Heart left ventricle (tissue), 16 donors: Measurements from ENCODE around the gene NTM. TPM values are rescaled to one million over a fixed set of nuclear protein-coding genes. Genes with fewer than 3 reads are reported as not detected.

Experiments used
- ATAC-seq, 4 donors: fragments of 200-7000 bp; cut with Tn5 transposase; one replicate each; pipeline ENCODE4 v1.9.1; 2020 to 2022; ENCODE audit warnings: moderate library complexity in 4 of 4, mild to moderate bottlenecking in 3 of 4, moderate number of reproducible peaks in 1 of 4
- DNase-seq, 5 donors: peaks; one replicate each; pipeline ENCODE4 v3.0.0-alpha.2; 2020
- H3K27ac ChIP-seq, 12 donors: fragments of 200-600 bp; sonication (generic) in 4 of 12; one replicate each; pipeline versions ENCODE4 v1.5.0 to v1.8.0; 2016 to 2022; ENCODE audit warnings: mild to moderate bottlenecking in 2 of 12
- H3K27me3 ChIP-seq, 9 donors: fragments of 200-600 bp; sonication (generic) in 2 of 9; one replicate each; pipeline versions ENCODE4 v1.5.1 to v1.8.0; 2016 to 2022; ENCODE audit warnings: mild to moderate bottlenecking in 3 of 9
- H3K36me3 ChIP-seq, 9 donors: fragments of 200-600 bp; sonication (generic) in 2 of 9; one replicate each; pipeline versions ENCODE4 v1.5.0 to v1.8.0; 2018 to 2022; ENCODE audit warnings: mild to moderate bottlenecking in 2 of 9
- H3K4me1 ChIP-seq, 12 donors: fragments of 200-600 bp; sonication (generic) in 4 of 12; one replicate each; pipeline versions ENCODE4 v1.5.0 to v1.8.0; 2016 to 2022; ENCODE audit warnings: mild to moderate bottlenecking in 3 of 12
- H3K4me3 ChIP-seq, 12 donors: fragments of 200-600 bp; sonication (generic) in 4 of 12; one replicate each; pipeline versions ENCODE4 v1.5.0 to v1.8.0; 2017 to 2022; ENCODE audit warnings: mild to moderate bottlenecking in 9 of 12, moderate library complexity in 4 of 12
- H3K9me3 ChIP-seq, 12 donors: fragments of 200-600 bp; sonication (generic) in 4 of 12; one replicate each; pipeline versions ENCODE4 v1.5.0 to v1.8.0; 2016 to 2022; ENCODE audit warnings: mild to moderate bottlenecking in 1 of 12
- CTCF ChIP-seq, 12 donors: fragments of 200-600 bp; sonication (generic) in 4 of 12; IDR thresholded peaks; one replicate each; pipeline versions ENCODE4 v1.5.0 to v1.8.0; 2018 to 2022; ENCODE audit warnings: antibody characterized with exemption in 12 of 12, mild to moderate bottlenecking in 5 of 12
- POLR2A ChIP-seq, 2 donors: fragments of 450-650 bp; IDR thresholded peaks; one replicate each; pipeline ENCODE4 v1.6.1; 2017; ENCODE audit warnings: antibody characterized with exemption in 2 of 2, mild to moderate bottlenecking in 2 of 2, moderate library complexity in 2 of 2
- WGBS, 4 donors: extraction: QIAGEN DNeasy Blood & Tissue Kit in 2 of 4; methylation state at CpG; one replicate each; pipeline versions ENCODE4 v1.1.5 to v1.1.7; 2013 to 2018; 5-methylcytosine and 5-hydroxymethylcytosine counted together
- intact Hi-C, 10 donors: fragments of 100-400 bp; cut with DNase I; formaldehyde crosslinking; loops; one replicate each; pipeline versions ENCODE4 v1.11.1 to v1.14.2; 2022
- polyA plus RNA-seq, 2 donors: library from polyadenylated mRNA; stranded (reverse); fragments of 200-250 nt; gene quantifications; one replicate each; pipeline ENCODE4 v1.2.3, GENCODE V29; 2013
- total RNA-seq, 9 donors: library from RNA; depleted of rRNA in 2 of 9; stranded (reverse); fragments of >200 nt in 2 of 9; fragmentation: NEBNext Ultra II Directional in 3 of 9; extraction: Animal tissue kit (Norgen Biotek cat#: 25700) in 3 of 9; gene quantifications; one replicate each; pipeline versions ENCODE4 v1.1.0 to v1.2.4, GENCODE V29; 2016 to 2023
- donor health status: ischemic (EF 13 %, LVEDD 7.1; RV severe dilation, severe dysfunction).
- donor health status: healthy with polysubstance abuse.
- donor health status: DM: no; HTN: yes; CAD: no.
- donor health status: DM: no; HTN: no; CAD: no.
- donor health status: ischemic (EF 25% LVEDD 6.9; RV normal size, moderate dysfunction).
- donor health status: ischemic (EF 25% LVEDD 5.7; RV mildly dilated, moderate dysfunction).
- donor health status: healthy.
- donor health status: DM: yes; HTN: yes; CAD: no.
- donor health status: ischemic (EF 35%, LVEDD 5.7; RV mildly dilated, moderate dysfunction).
- donor health status: nonischemic (EF 11% LVEDD 7.7; RV severe dilation, severe dysfunction).
- donor health status: DM: yes; HTN: yes; CAD: no.
- donor health status: PGD.
- donor health status: ischemic (EF 29% LVEDD 5.4; RV normal size, mild dysfunction).
- donor health status: nonischemic (EF 23%, LVEDD 6.1; RV moderate dilation, normal function).

The NTM gene
- total and polyA plus RNA-seq, 11 donors, result 0.40 to 7.7 (median 1.5) TPM

GRCh38 chr11:132077416-132077815, 707.0 kb downstream of the NTM start:
- Histone ChIP-seq H3K4me3 (no peak overlapping the region), H3K4me1 (peaks cover 0 to 13% (median 0%) of the 10 kb centered on the region in 12 donors), H3K27me3 (no peaks in the 10 kb centered on the region), H3K9me3 (peaks cover 0 to 4% (median 0%) of the 10 kb centered on the region in 12 donors), H3K27ac (no peak overlapping the region), H3K36me3 (no peaks in the 10 kb centered on the region)
- intact Hi-C loops, result no loop called here
- TF ChIP-seq CTCF (IDR thresholded peaks at IDR 0.05) (no peak), POLR2A (IDR thresholded peaks at IDR 0.05) (no peak)
- ATAC-seq (no peak), DNase-seq (no peak)

- ATAC-seq, result no peak
- Histone ChIP-seq H3K27ac (no peak overlapping the region), H3K4me3 (no peak overlapping the region), H3K4me1 (peaks cover 0 to 7% (median 0%) of the 10 kb centered on the region in 12 donors), H3K27me3 (no peaks in the 10 kb centered on the region), H3K9me3 (peaks cover 0 to 14% (median 4%) of the 10 kb centered on the region in 12 donors), H3K36me3 (no peaks in the 10 kb centered on the region)
- no peak for DNase-seq
- no peak for TF ChIP-seq CTCF (IDR thresholded peaks at IDR 0.05)
- no peak for TF ChIP-seq POLR2A (IDR thresholded peaks at IDR 0.05)
- intact Hi-C loops, result no loop called here
- WGBS, 4 donors, result 77 to 82% (median 80%) methylated on average over 17 of the region's 17 CpGs
These were observed 708.1 kb downstream of the NTM start for GRCh38 chr11:132078264-132079076.

GRCh38 chr11:132080127-132080526, 709.7 kb downstream of the NTM start:
- TF ChIP-seq CTCF (IDR thresholded peaks at IDR 0.05) (no peak), POLR2A (IDR thresholded peaks at IDR 0.05) (no peak)
- 14 to 51% (median 43%) methylated on average over 1 of the region's 1 CpG for WGBS, 4 donors
- Histone ChIP-seq H3K27me3 (no peaks in the 10 kb centered on the region), H3K4me1 (peaks cover 0 to 7% (median 0%) of the 10 kb centered on the region in 12 donors), H3K9me3 (peaks cover 0 to 31% (median 17%) of the 10 kb centered on the region in 12 donors), H3K27ac (no peak overlapping the region), H3K36me3 (no peaks in the 10 kb centered on the region), H3K4me3 (no peak overlapping the region)
- DNase-seq, result no peak
- intact Hi-C loops, result no loop called here
- no peak for ATAC-seq

- no peak overlapping the region for H3K27ac ChIP-seq
- no peak for ATAC-seq
- 79 to 86% (median 84%) methylated on average over 5 of the region's 5 CpGs for WGBS, 4 donors
These were observed 712.2 kb downstream of the NTM start for GRCh38 chr11:132082566-132082965.

More at GRCh38 chr11:132082566-132082965, 712.2 kb downstream of the NTM start:
- Histone ChIP-seq H3K4me1 (no peaks in the 10 kb centered on the region), H3K36me3 (no peaks in the 10 kb centered on the region), H3K9me3 (peaks cover 0 to 55% (median 31%) of the 10 kb centered on the region in 12 donors), H3K4me3 (no peak overlapping the region), H3K27me3 (no peaks in the 10 kb centered on the region)
- TF ChIP-seq POLR2A (IDR thresholded peaks at IDR 0.05) (no peak), CTCF (IDR thresholded peaks at IDR 0.05) (no peak)
- no peak for DNase-seq
- intact Hi-C loops, result no loop called here
